Spleen (tissue), 11 donors: ENCODE results near the gene ATP7B. TPM values are rescaled to one million over a fixed set of nuclear protein-coding genes. Genes with fewer than 3 reads are reported as not detected.

Experiments
- DNase-seq: peaks from one replicate; pipeline ENCODE4 v3.0.0-alpha.2; 2020
- H3K27ac ChIP-seq, 8 donors: fragments of 200-600 bp; sonication (generic) in 7 of 8; 1 replicate in 4 of 8; 2 replicates in 4 of 8; pipeline versions ENCODE4 v1.5.0 to v1.8.0; 2016 to 2021; ENCODE audit warnings: inconsistent platforms in 4 of 8, mild to moderate bottlenecking in 4 of 8, moderate library complexity in 1 of 8
- H3K27me3 ChIP-seq, 7 donors: fragments of 200-600 bp; sonication (generic) in 6 of 7; replicated peaks in 1 of 7; 1 replicate in 4 of 7; 2 replicates in 3 of 7; pipeline versions ENCODE4 v1.5.0 to v1.8.0; 2016 to 2021; ENCODE audit warnings: inconsistent platforms in 3 of 7, mild to moderate bottlenecking in 1 of 7
- H3K36me3 ChIP-seq, 6 donors: fragments of 200-600 bp; sonication (generic) in 5 of 6; 1 replicate in 4 of 6; 2 replicates in 2 of 6; pipeline versions ENCODE4 v1.5.0 to v1.8.0; 2016 to 2021; ENCODE audit warnings: inconsistent platforms in 2 of 6
- H3K4me1 ChIP-seq, 6 donors: fragments of 200-600 bp; sonication (generic) in 5 of 6; 1 replicate in 3 of 6; 2 replicates in 3 of 6; pipeline versions ENCODE4 v1.5.0 to v1.8.0; 2016 to 2021; ENCODE audit warnings: inconsistent platforms in 3 of 6
- H3K4me3 ChIP-seq, 8 donors: fragments of 200-600 bp; sonication (generic) in 7 of 8; 1 replicate in 4 of 8; 2 replicates in 4 of 8; pipeline versions ENCODE4 v1.5.0 to v1.8.0; 2016 to 2021; ENCODE audit warnings: inconsistent platforms in 4 of 8, mild to moderate bottlenecking in 4 of 8, moderate library complexity in 2 of 8
- H3K9me3 ChIP-seq, 8 donors: fragments of 200-600 bp; sonication (generic) in 7 of 8; 1 replicate in 4 of 8; 2 replicates in 4 of 8; pipeline versions ENCODE4 v1.5.0 to v1.8.0; 2016 to 2021; ENCODE audit warnings: inconsistent platforms in 4 of 8
- CTCF ChIP-seq, 11 experiments: fragments of 200-600 bp in 7 of 11; fragments of 450-650 bp in 4 of 11; sonication (generic) in 4 of 11; IDR thresholded peaks in 8 of 11; conservative IDR thresholded peaks in 3 of 11; 1 replicate in 7 of 11; 2 replicates in 4 of 11; pipeline versions ENCODE4 v1.4.0 to v1.8.0; 2016 to 2021; ENCODE audit warnings: antibody characterized with exemption in 11 of 11, inconsistent platforms in 4 of 11, mild to moderate bottlenecking in 1 of 11
- POLR2A ChIP-seq, 3 donors: fragments of 450-650 bp; IDR thresholded peaks; one replicate each; pipeline ENCODE4 v1.5.1; 2017; ENCODE audit warnings: antibody characterized with exemption in 3 of 3, mild to moderate bottlenecking in 1 of 3
- POLR2AphosphoS5 ChIP-seq, 3 donors: sonication (generic); formaldehyde crosslinking; IDR thresholded peaks; one replicate each; pipeline ENCODE4 v1.5.1; 2017; ENCODE audit warnings: antibody characterized with exemption in 3 of 3
- WGBS, 5 donors: extraction: QIAGEN DNeasy Blood & Tissue Kit in 3 of 5; methylation state at CpG; one replicate each; pipeline versions ENCODE4 v1.1.5 to v1.1.7; 2013 to 2018; 5-methylcytosine and 5-hydroxymethylcytosine counted together
- intact Hi-C: fragments of 100-400 bp; cut with DNase I; formaldehyde crosslinking; loops from one replicate; pipeline ENCODE4 v1.15.0; 2023; ENCODE audit warnings: low total_unique reads
- polyA plus RNA-seq, 3 donors: library from polyadenylated mRNA; stranded (reverse); fragments of 200-250 nt; gene quantifications; one replicate each; pipeline ENCODE4 v1.2.1, GENCODE V29; 2013
- total RNA-seq, 7 donors: library from RNA; depleted of rRNA in 3 of 7; stranded (reverse); fragments of >200 nt in 3 of 7; fragmentation: NEBNext Ultra II Directional in 4 of 7; extraction: Animal tissue kit (Norgen Biotek cat#: 25700) in 4 of 7; gene quantifications; one replicate each; pipeline versions ENCODE4 v1.1.0 to v1.2.1, GENCODE V29; 2016 to 2021
- donor health status: healthy with polysubstance abuse.
- donor health status: DM: no; HTN: no; CAD: no; lungs with moderate emphysema.
- donor health status: DM: no; HTN: no; CAD: no.
- donor health status: Bipolar disorder and iron deficiency.
- donor health status: healthy.
- donor health status: DM: no; HTN: no; CAD: no.
- donor health status: DM: yes; HTN: yes; CAD: no.

ATP7B gene
- total and polyA plus RNA-seq, 10 donors, result 0.17 to 3.7 (median 2.4) TPM

GRCh38 chr13:51970349-51970748, 40.9 kb downstream of the ATP7B start:
- no peaks in the 10 kb centered on the region for H3K9me3 ChIP-seq
- H3K27me3 ChIP-seq, result peaks cover 0 to 4% (median 0%) of the 10 kb centered on the region in 7 donors
- no peaks in the 10 kb centered on the region for H3K36me3 ChIP-seq
- H3K4me3 ChIP-seq, result no peak overlapping the region
- H3K4me1 ChIP-seq, result no peaks in the 10 kb centered on the region
- WGBS, 5 donors, result 46 to 70% (median 61%) methylated on average over 5 of the region's 5 CpGs
- TF ChIP-seq POLR2AphosphoS5 (IDR thresholded peaks at IDR 0.05) (no peak), CTCF (IDR thresholded peaks at IDR 0.05 in 8 of 11, conservative IDR thresholded peaks at IDR 0.05 in 3 of 11) (no peak), POLR2A (IDR thresholded peaks at IDR 0.05) (no peak)
- no peak for DNase-seq
- intact Hi-C loops, result no loop called here
- no peak overlapping the region for H3K27ac ChIP-seq

GRCh38 chr13:51967482-51968446, 43.5 kb downstream of the ATP7B start:
- DNase-seq, result no peak
- no peaks in the 10 kb centered on the region for H3K4me1 ChIP-seq
- no peak for TF ChIP-seq POLR2A (IDR thresholded peaks at IDR 0.05)
- TF ChIP-seq POLR2AphosphoS5 (IDR thresholded peaks at IDR 0.05), result no peak
- no peak for TF ChIP-seq CTCF (IDR thresholded peaks at IDR 0.05 in 8 of 11, conservative IDR thresholded peaks at IDR 0.05 in 3 of 11)
- H3K4me3 ChIP-seq, result no peak overlapping the region
- H3K27ac ChIP-seq, result no peak overlapping the region
- intact Hi-C loops, result no loop called here
- no peaks in the 10 kb centered on the region for H3K9me3 ChIP-seq
- WGBS, 5 donors, result 73 to 86% (median 76%) methylated on average over 8 of the region's 8 CpGs
- peaks cover 0 to 4% (median 0%) of the 10 kb centered on the region in 7 donors for H3K27me3 ChIP-seq
- H3K36me3 ChIP-seq, result no peaks in the 10 kb centered on the region

- WGBS, 5 donors, result 90 to 98% (median 92%) methylated on average over 10 of the region's 10 CpGs
- Histone ChIP-seq H3K36me3 (no peaks in the 10 kb centered on the region), H3K9me3 (no peaks in the 10 kb centered on the region)
Measured at GRCh38 chr13:51966186-51966585, 45.1 kb downstream of the ATP7B start.

GRCh38 chr13:51961493-51962403, 49.5 kb downstream of the ATP7B start:
- Histone ChIP-seq H3K9me3 (no peaks in the 10 kb centered on the region), H3K4me1 (peaks cover 0 to 10% (median 3%) of the 10 kb centered on the region in 6 donors), H3K27ac (no peak overlapping the region), H3K27me3 (no peaks in the 10 kb centered on the region), H3K36me3 (no peaks in the 10 kb centered on the region), H3K4me3 (no peak overlapping the region)
- 87 to 91% (median 89%) methylated on average over 5 of the region's 5 CpGs for WGBS, 5 donors
- intact Hi-C loops, result no loop called here
- DNase-seq, result no peak
- TF ChIP-seq POLR2AphosphoS5 (IDR thresholded peaks at IDR 0.05) (no peak), POLR2A (IDR thresholded peaks at IDR 0.05) (no peak), CTCF (IDR thresholded peaks at IDR 0.05 in 8 of 11, conservative IDR thresholded peaks at IDR 0.05 in 3 of 11) (no peak)

More at GRCh38 chr13:51966186-51966585, 45.1 kb downstream of the ATP7B start:
- no peak for TF ChIP-seq POLR2A (IDR thresholded peaks at IDR 0.05)
- Histone ChIP-seq H3K27me3 (peaks cover 0 to 4% (median 0%) of the 10 kb centered on the region in 7 donors), H3K4me3 (no peak overlapping the region), H3K4me1 (no peaks in the 10 kb centered on the region), H3K27ac (no peak overlapping the region)
- intact Hi-C loops, result no loop called here
- DNase-seq, result no peak
